ENCODE results near the gene NTMT2.
"Not testable (repeated sequence)": the region's sequence is repeated elsewhere in the genome, so short reads cannot be mapped to it uniquely, and the experiment has no call there.

The NTMT2 gene

GRCh38 chr1:170157820-170158219, 12.1 kb downstream of the NTMT2 start:
- no peak for DNase-seq

- DNase-seq = no peak
Measured at GRCh38 chr1:170162459-170163246, 16.9 kb downstream of the NTMT2 start.

- no peak for DNase-seq
Measured at GRCh38 chr1:170164103-170164763, 18.5 kb downstream of the NTMT2 start.

- DNase-seq = no peak
Measured at GRCh38 chr1:170166518-170167180, 20.9 kb downstream of the NTMT2 start.

- no peak for DNase-seq
Measured at GRCh38 chr1:170168265-170168664, 22.5 kb downstream of the NTMT2 start.

GRCh38 chr1:170170513-170170912, 24.8 kb downstream of the NTMT2 start:
- DNase-seq = not testable (repeated sequence)

GRCh38 chr1:170174395-170174794, 28.6 kb downstream of the NTMT2 start:
- DNase-seq = no peak

- no peak for DNase-seq
Measured at GRCh38 chr1:170175041-170175440, 29.3 kb downstream of the NTMT2 start.

GRCh38 chr1:170175484-170175883, 29.7 kb downstream of the NTMT2 start:
- no peak for DNase-seq

- no peak for DNase-seq
Measured at GRCh38 chr1:170176772-170177171, 31.0 kb downstream of the NTMT2 start.

- DNase-seq = no peak
Measured at GRCh38 chr1:170182442-170182841, 36.7 kb downstream of the NTMT2 start.

GRCh38 chr1:170192546-170192945, 46.8 kb downstream of the NTMT2 start:
- no peak for DNase-seq

- DNase-seq = no peak
Measured at GRCh38 chr1:170194451-170194850, 48.7 kb downstream of the NTMT2 start.

- no peak for DNase-seq
Measured at GRCh38 chr1:170196490-170197236, 50.9 kb downstream of the NTMT2 start.

GRCh38 chr1:170198090-170198489, 52.3 kb downstream of the NTMT2 start:
- DNase-seq = no peak

GRCh38 chr1:170198584-170198983, 52.8 kb downstream of the NTMT2 start:
- no peak for DNase-seq

- DNase-seq = no peak
Measured at GRCh38 chr1:170200161-170200560, 54.4 kb downstream of the NTMT2 start.

- DNase-seq = no peak
Measured at GRCh38 chr1:170200621-170201397, 55.0 kb downstream of the NTMT2 start.

GRCh38 chr1:170203693-170204092, 57.9 kb downstream of the NTMT2 start:
- no peak for DNase-seq

- no peak for DNase-seq
Measured at GRCh38 chr1:170204121-170204520, 58.4 kb downstream of the NTMT2 start.

GRCh38 chr1:170205301-170205700, 59.5 kb downstream of the NTMT2 start:
- no peak for DNase-seq

- no peak for DNase-seq
Measured at GRCh38 chr1:170209125-170209524, 63.4 kb downstream of the NTMT2 start.

Data from inflammatory macrophage (primary cell).